Astrocyte (in vitro differentiated cells and primary cell): Measurements from ENCODE around the gene PIGX.

Source experiments
- EZH2 ChIP-seq: IDR thresholded peaks from 2 replicates; pipeline ENCODE4 v1.6.1; 2012; ENCODE audit warnings: mild to moderate bottlenecking, low read length, inconsistent platforms; ENCODE audit not compliant: insufficient read depth
- TF ChIP-seq, protein P1 (sequence below): IDR thresholded peaks from 2 replicates; pipeline ENCODE4 v1.5.1; 2011; ENCODE audit warnings: low read depth, mild to moderate bottlenecking, inconsistent platforms, low read length, moderate library complexity; ENCODE audit not compliant: insufficient read depth

DNA sequence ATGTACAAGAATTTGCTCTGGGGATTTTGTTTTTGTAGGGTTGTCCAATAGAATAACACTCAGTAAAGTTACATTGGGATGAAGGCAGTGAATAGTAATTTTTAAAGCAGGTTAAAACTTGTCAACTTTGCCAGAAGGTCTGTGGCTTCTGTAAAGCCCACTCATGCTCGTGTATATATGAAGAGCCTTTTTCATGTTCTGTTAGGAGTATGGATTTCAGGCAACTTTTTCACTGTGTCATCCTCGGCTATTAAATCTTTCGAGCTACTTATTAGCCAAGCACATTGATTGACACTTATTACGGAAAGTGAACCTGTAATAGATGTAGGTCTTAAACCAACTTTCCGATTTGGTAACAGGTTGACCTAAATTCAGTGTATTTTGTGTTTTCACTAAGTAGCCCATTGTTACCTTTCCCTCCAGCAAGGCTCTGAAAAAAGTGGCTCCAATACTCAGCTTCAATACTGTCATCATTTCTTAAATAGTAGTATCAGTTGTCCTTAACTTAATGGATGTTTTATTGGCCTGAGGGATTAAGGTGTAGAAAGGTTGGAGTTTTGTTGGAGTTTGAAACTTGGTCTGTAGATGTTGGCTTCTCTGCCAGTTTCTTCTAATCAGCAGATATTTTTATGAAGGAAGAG is 29.2 kb downstream of the PIGX start:
- no peak for TF ChIP-seq EZH2
- TF ChIP-seq, protein P1, sequence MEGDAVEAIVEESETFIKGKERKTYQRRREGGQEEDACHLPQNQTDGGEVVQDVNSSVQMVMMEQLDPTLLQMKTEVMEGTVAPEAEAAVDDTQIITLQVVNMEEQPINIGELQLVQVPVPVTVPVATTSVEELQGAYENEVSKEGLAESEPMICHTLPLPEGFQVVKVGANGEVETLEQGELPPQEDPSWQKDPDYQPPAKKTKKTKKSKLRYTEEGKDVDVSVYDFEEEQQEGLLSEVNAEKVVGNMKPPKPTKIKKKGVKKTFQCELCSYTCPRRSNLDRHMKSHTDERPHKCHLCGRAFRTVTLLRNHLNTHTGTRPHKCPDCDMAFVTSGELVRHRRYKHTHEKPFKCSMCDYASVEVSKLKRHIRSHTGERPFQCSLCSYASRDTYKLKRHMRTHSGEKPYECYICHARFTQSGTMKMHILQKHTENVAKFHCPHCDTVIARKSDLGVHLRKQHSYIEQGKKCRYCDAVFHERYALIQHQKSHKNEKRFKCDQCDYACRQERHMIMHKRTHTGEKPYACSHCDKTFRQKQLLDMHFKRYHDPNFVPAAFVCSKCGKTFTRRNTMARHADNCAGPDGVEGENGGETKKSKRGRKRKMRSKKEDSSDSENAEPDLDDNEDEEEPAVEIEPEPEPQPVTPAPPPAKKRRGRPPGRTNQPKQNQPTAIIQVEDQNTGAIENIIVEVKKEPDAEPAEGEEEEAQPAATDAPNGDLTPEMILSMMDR, result no peak
